ENCODE results near the gene KIF1A.

KIF1A gene

GRCh38 chr2:240852671-240853314, 32.8 kb upstream of the KIF1A start:
- no peak for TF ChIP-seq CTCF (conservative IDR thresholded peaks at IDR 0.05; ENCODE audit: control insufficient read depth, insufficient read depth, low read depth, low read length)
- no peak for DNase-seq (ENCODE audit: low read depth)
- no peak overlapping the region for H3K4me3 ChIP-seq (ENCODE audit: control insufficient read depth, low read depth, low read length)

DNA sequence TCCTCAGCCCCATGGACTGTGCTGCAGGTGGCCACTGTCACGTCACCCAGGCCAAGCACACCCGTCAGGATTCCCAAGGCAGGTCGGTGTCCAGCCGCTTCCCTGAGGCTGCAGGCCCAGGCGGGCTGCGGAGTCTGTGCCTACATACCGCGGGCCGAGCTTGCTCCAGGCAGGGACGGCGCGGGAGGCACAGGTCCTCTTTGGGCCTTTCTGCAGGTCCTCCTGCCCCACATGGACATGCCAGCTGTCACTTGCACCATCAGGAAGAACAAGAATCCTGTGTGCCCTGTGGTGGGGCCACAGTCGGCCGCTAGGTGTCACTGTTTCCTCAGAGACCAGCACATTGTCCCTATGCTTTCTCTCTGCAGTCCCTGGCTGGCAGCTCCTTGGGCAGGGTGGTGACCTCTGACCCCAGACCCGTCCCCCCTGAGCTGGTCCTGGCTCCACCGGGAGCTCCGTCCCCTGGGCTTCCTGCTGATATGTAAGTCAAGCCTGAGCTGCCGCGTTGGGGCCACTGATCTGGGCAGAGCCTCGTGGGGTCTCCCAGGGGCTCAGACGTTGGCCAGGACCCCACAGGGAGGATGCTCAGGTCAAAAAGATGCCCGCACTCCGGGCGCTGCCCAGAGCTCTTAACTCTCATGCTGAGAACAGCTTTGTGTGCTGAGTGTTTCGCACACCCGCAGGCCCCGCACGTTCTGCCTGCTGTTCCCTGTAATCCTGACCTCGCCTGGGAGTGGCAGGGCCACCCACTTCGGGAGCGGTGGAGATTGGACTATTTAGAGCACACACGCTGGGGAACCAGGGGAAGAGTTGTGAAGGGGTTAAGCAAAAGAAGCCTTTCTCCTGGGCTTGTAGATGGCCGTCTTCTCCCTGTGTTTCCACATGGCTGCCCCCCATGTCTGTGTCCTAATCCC, 31.3 kb upstream of the KIF1A start:
- no peak overlapping the region for H3K4me3 ChIP-seq (ENCODE audit: control insufficient read depth, low read depth, low read length)
- TF ChIP-seq CTCF (conservative IDR thresholded peaks at IDR 0.05; ENCODE audit: control insufficient read depth, insufficient read depth, low read depth, low read length): peak; percentile 94
- DNase-seq (ENCODE audit: low read depth): peak; percentile 75

DNA sequence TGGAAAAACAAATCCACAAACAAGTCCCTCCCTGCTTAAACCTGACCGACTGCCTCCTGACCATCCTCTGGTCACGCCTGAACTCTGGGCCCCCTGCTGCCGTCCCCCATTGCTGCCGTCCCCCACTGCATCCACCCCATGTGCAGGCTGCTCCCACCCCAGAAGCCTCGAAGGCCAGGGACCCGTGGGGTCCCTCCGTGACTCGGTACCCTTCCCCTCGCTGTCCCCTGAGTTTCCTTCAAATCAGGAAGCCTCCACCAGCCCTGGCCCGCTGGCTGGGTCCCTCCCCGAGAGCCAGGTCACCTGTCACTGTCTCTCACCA, 30.7 kb upstream of the KIF1A start:
- H3K4me3 ChIP-seq (ENCODE audit: control insufficient read depth, low read depth, low read length): no peak overlapping the region
- TF ChIP-seq CTCF (conservative IDR thresholded peaks at IDR 0.05; ENCODE audit: control insufficient read depth, insufficient read depth, low read depth, low read length): no peak
- DNase-seq (ENCODE audit: low read depth): no peak

GRCh38 chr2:240850026-240850425, 30.0 kb upstream of the KIF1A start:
- TF ChIP-seq CTCF (conservative IDR thresholded peaks at IDR 0.05; ENCODE audit: control insufficient read depth, insufficient read depth, low read depth, low read length): no peak
- no peak for DNase-seq (ENCODE audit: low read depth)
- no peak overlapping the region for H3K4me3 ChIP-seq (ENCODE audit: control insufficient read depth, low read depth, low read length)

DNA sequence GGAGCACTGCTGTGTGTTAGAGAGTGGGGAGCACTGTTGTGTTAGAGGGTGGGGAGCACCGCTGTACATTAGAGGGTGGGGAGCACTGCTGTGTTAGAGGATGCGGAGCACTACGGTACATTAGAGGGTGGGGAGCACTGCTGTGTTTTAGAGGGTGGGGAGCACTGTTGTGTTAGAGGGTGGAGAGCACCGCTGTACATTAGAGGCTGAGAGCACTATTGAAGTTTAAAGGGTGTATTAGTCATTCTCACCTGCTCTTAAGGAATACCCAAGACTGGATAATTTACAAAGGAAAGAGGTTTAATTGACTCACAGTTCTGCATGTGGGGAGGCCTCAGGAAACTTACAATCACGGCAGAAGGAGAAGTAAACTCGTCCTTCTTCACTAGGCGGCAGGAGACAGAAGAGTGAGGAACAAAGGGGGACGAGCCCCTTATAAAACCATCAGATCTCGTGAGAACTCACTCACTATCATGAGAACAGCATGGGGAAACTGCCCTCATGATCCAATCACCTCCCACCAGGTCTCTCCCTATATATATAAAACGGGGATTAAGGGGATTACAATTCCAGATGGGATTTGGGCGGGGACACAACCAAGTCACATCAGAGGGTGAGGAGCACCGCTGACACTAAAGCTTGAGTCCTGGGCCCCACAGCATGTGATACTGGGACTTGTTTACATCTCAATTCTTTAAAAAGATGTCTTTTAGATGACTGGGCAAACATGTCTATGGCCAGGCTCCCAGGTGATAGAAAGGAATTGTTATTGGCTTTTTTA, 29.1 kb upstream of the KIF1A start:
- no peak for DNase-seq (ENCODE audit: low read depth)
- TF ChIP-seq CTCF (conservative IDR thresholded peaks at IDR 0.05; ENCODE audit: control insufficient read depth, insufficient read depth, low read depth, low read length): no peak
- H3K4me3 ChIP-seq (ENCODE audit: control insufficient read depth, low read depth, low read length): no peak overlapping the region

GRCh38 chr2:240847817-240848216, 27.8 kb upstream of the KIF1A start:
- H3K4me3 ChIP-seq (ENCODE audit: control insufficient read depth, low read depth, low read length): no peak overlapping the region
- no peak for TF ChIP-seq CTCF (conservative IDR thresholded peaks at IDR 0.05; ENCODE audit: control insufficient read depth, insufficient read depth, low read depth, low read length)
- no peak for DNase-seq (ENCODE audit: low read depth)
